NCI-H1694 treated with DMSO at 0.1 percent for 48 hours (cell line): ENCODE data around the gene RABGAP1.

Experiments used
- DNase-seq: peaks from one replicate; lab custom pipeline; 2025; lab: John Stamatoyannopoulos, UW

The RABGAP1 gene

GRCh38 chr9:123085916-123086315, 145.1 kb downstream of the RABGAP1 start:
- no peak for DNase-seq

- no peak for DNase-seq
Observed at GRCh38 chr9:123087359-123087888, 146.6 kb downstream of the RABGAP1 start.

GRCh38 chr9:123089040-123089439, 148.2 kb downstream of the RABGAP1 start:
- DNase-seq: no peak

GRCh38 chr9:123089790-123090189, 149.0 kb downstream of the RABGAP1 start:
- no peak for DNase-seq

GRCh38 chr9:123090198-123090896, 149.5 kb downstream of the RABGAP1 start:
- no peak for DNase-seq

GRCh38 chr9:123090956-123091355, 150.1 kb downstream of the RABGAP1 start:
- no peak for DNase-seq

GRCh38 chr9:123091459-123091858, 150.6 kb downstream of the RABGAP1 start:
- no peak for DNase-seq

- DNase-seq: no peak
Observed at GRCh38 chr9:123093141-123093540, 152.3 kb downstream of the RABGAP1 start.

- no peak for DNase-seq
Observed at GRCh38 chr9:123096987-123097386, 156.2 kb downstream of the RABGAP1 start.

GRCh38 chr9:123097430-123098095, 156.7 kb downstream of the RABGAP1 start:
- no peak for DNase-seq

- DNase-seq: no peak
Observed at GRCh38 chr9:123098096-123098459, 157.3 kb downstream of the RABGAP1 start.

- no peak for DNase-seq
Observed at GRCh38 chr9:123099042-123099441, 158.2 kb downstream of the RABGAP1 start.

- no peak for DNase-seq
Observed at GRCh38 chr9:123099548-123099947, 158.7 kb downstream of the RABGAP1 start.

GRCh38 chr9:123102375-123103113, 161.7 kb downstream of the RABGAP1 start:
- no peak for DNase-seq

GRCh38 chr9:123104807-123105206, 164.0 kb downstream of the RABGAP1 start:
- DNase-seq: no peak

- no peak for DNase-seq
Observed at GRCh38 chr9:123105490-123105889, 164.7 kb downstream of the RABGAP1 start.

- DNase-seq: no peak
Observed at GRCh38 chr9:123107639-123108285, 166.9 kb downstream of the RABGAP1 start.

- no peak for DNase-seq
Observed at GRCh38 chr9:123108976-123109375, 168.2 kb downstream of the RABGAP1 start.

GRCh38 chr9:123109540-123110279, 168.9 kb downstream of the RABGAP1 start:
- DNase-seq: no peak

GRCh38 chr9:123111427-123112014, 170.7 kb downstream of the RABGAP1 start:
- DNase-seq: no peak
